Measurements from ENCODE around the gene MYBPC2.
"Not testable (repeated sequence)": the region's sequence is repeated elsewhere in the genome, so short reads cannot be mapped to it uniquely, and the experiment has no call there.

Gene MYBPC2

GRCh38 chr19:50428772-50429463, 3.8 kb upstream of the MYBPC2 start:
- no peak for DNase-seq (ENCODE audit: low spot score)

GRCh38 chr19:50430888-50431342, 1.8 kb upstream of the MYBPC2 start:
- DNase-seq (ENCODE audit: low spot score) = no peak

- peak; percentile 69 for DNase-seq (ENCODE audit: low spot score)
Measured at GRCh38 chr19:50431343-50432220, 1.1 kb upstream of the MYBPC2 start.

- no peak for DNase-seq (ENCODE audit: low spot score)
Measured at GRCh38 chr19:50433201-50434180, 799 bp downstream of the MYBPC2 start.

GRCh38 chr19:50434525-50434924, 1.8 kb downstream of the MYBPC2 start:
- no peak for DNase-seq (ENCODE audit: low spot score)

GRCh38 chr19:50435221-50435620, 2.5 kb downstream of the MYBPC2 start:
- DNase-seq (ENCODE audit: low spot score) = no peak

GRCh38 chr19:50435627-50436026, 2.9 kb downstream of the MYBPC2 start:
- no peak for DNase-seq (ENCODE audit: low spot score)

- no peak for DNase-seq (ENCODE audit: low spot score)
Measured at GRCh38 chr19:50437862-50438449, 5.3 kb downstream of the MYBPC2 start.

GRCh38 chr19:50439130-50439529, 6.4 kb downstream of the MYBPC2 start:
- DNase-seq (ENCODE audit: low spot score) = not testable (repeated sequence)

GRCh38 chr19:50444059-50444458, 11.4 kb downstream of the MYBPC2 start:
- no peak for DNase-seq (ENCODE audit: low spot score)

GRCh38 chr19:50447053-50447452, 14.4 kb downstream of the MYBPC2 start:
- no peak for DNase-seq (ENCODE audit: low spot score)

- no peak for DNase-seq (ENCODE audit: low spot score)
Measured at GRCh38 chr19:50447750-50448149, 15.1 kb downstream of the MYBPC2 start.

- DNase-seq (ENCODE audit: low spot score) = no peak
Measured at GRCh38 chr19:50449236-50449899, 16.7 kb downstream of the MYBPC2 start.

- no peak for DNase-seq (ENCODE audit: low spot score)
Measured at GRCh38 chr19:50450369-50451222, 17.9 kb downstream of the MYBPC2 start.

GRCh38 chr19:50451223-50451534, 18.5 kb downstream of the MYBPC2 start:
- DNase-seq (ENCODE audit: low spot score) = no peak

GRCh38 chr19:50453243-50453642, 20.6 kb downstream of the MYBPC2 start:
- no peak for DNase-seq (ENCODE audit: low spot score)

GRCh38 chr19:50455992-50456391, 23.3 kb downstream of the MYBPC2 start:
- no peak for DNase-seq (ENCODE audit: low spot score)

GRCh38 chr19:50457300-50457699, 24.6 kb downstream of the MYBPC2 start:
- DNase-seq (ENCODE audit: low spot score) = no peak

- no peak for DNase-seq (ENCODE audit: low spot score)
Measured at GRCh38 chr19:50458396-50459066, 25.8 kb downstream of the MYBPC2 start.

- DNase-seq (ENCODE audit: low spot score) = no peak
Measured at GRCh38 chr19:50459067-50459456, 26.4 kb downstream of the MYBPC2 start.
